A549 (cell line): ENCODE measurements around the gene INPP5J.
A peak's percentile ranks its signal among the peaks of the same experiment; 100 is the strongest.

Experiments
- POLR2AphosphoS2 ChIP-seq: conservative IDR thresholded peaks from 2 replicates; pipeline ENCODE4 v1.6.1; 2012; ENCODE audit warnings: low read length, improper control_type of control experiment, inconsistent platforms
- TF ChIP-seq, protein P1 (sequence below): fragments of >200 bp; sonication (Bioruptor Twin); formaldehyde crosslinking; IDR thresholded peaks from 3 replicates; pipeline ENCODE4 v1.5.1; 2016

DNA sequence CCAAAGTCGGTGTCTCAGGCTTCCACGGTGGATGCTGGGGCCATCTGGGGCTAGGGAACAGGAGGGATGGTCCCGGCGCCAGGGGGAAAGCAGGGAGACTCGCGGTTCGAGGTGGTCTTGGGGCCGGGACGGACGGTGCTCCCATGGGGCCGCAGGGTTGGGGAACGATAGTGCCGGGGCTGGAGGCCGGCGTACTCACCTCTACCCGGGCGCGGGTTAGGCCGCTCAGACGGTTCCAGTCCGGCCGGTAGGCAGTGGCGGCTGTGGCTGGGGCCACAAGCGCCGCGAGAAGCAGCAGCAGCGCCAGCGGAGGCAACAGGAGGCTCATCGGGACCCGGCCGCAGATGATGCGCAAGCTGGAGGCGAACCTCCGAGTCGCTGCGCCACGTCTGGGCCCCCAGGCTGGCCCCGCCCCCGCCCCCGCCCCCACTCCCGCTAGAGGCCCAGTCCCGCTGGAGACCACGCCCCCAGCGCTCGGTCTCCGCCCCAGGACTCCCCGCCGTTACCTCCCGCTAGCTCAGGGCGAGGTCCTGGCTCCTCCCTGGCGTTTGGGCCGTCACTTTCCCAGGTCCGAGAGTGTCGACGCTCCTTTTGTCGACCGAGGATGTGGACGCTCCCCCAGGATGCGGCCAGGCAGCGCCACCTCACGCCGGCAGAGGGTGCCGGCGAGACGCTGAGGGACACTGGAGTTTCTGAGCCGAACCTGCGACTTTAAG, 15.4 kb upstream of the INPP5J start, which contains the start of gene SELENOM:
- TF ChIP-seq, protein P1, sequence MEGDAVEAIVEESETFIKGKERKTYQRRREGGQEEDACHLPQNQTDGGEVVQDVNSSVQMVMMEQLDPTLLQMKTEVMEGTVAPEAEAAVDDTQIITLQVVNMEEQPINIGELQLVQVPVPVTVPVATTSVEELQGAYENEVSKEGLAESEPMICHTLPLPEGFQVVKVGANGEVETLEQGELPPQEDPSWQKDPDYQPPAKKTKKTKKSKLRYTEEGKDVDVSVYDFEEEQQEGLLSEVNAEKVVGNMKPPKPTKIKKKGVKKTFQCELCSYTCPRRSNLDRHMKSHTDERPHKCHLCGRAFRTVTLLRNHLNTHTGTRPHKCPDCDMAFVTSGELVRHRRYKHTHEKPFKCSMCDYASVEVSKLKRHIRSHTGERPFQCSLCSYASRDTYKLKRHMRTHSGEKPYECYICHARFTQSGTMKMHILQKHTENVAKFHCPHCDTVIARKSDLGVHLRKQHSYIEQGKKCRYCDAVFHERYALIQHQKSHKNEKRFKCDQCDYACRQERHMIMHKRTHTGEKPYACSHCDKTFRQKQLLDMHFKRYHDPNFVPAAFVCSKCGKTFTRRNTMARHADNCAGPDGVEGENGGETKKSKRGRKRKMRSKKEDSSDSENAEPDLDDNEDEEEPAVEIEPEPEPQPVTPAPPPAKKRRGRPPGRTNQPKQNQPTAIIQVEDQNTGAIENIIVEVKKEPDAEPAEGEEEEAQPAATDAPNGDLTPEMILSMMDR = peak; percentile 77
- TF ChIP-seq POLR2AphosphoS2 = no peak
